HEK293 (cell line): ENCODE results near the gene AXIN1.

Experiments
- HOXC10 ChIP-seq: sonication (generic); formaldehyde crosslinking; IDR thresholded peaks from 2 replicates; pipeline ENCODE4 v1.8.1; 2023; ENCODE audit warnings: mild to moderate bottlenecking, missing genetic modification reagents
- YY1 ChIP-seq: fragments of 450-650 bp; formaldehyde crosslinking; IDR thresholded peaks from 2 replicates; pipeline ENCODE4 v1.5.1; 2018; ENCODE audit warnings: missing biosample characterization, missing genetic modification characterization
- ZBTB21 ChIP-seq: fragments of 450-650 bp; formaldehyde crosslinking; IDR thresholded peaks from 2 replicates; pipeline ENCODE4 v1.5.1; 2017; ENCODE audit warnings: missing biosample characterization, missing genetic modification characterization
- ZNF10 ChIP-seq: fragments of 450-650 bp; formaldehyde crosslinking; IDR thresholded peaks from 2 replicates; pipeline ENCODE4 v1.5.1; 2017; ENCODE audit warnings: missing biosample characterization, missing genetic modification characterization
- TF ChIP-seq, protein P1 (sequence below): fragments of 450-650 bp; formaldehyde crosslinking; IDR thresholded peaks from 2 replicates; pipeline ENCODE4 v1.5.1; 2016; ENCODE audit warnings: missing biosample characterization, missing genetic modification characterization
- TF ChIP-seq, protein P2 (sequence below): fragments of 450-650 bp; formaldehyde crosslinking; IDR thresholded peaks from 2 replicates; pipeline ENCODE4 v1.5.1; 2016; ENCODE audit warnings: missing biosample characterization, missing genetic modification characterization

DNA sequence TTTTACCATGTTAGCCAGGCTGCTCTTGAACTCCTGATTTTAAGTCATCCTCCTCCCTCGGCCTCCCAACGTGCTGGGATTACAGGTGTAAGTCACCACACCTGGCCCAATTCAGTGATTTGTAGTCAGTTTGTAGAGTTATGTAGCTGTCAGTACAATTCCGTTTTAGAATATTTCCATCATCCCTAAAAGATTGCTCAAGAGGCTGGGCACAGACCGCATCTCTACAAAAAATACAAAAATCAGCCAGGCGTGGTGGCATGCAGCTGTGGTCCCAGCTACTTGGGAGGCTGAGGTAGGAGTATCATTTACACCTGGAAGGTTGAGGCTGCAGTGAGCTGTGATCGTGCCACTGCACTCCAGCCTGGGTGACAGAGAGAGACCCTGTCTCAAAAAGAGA, 97.3 kb downstream of the AXIN1 start:
- TF ChIP-seq, protein P1, sequence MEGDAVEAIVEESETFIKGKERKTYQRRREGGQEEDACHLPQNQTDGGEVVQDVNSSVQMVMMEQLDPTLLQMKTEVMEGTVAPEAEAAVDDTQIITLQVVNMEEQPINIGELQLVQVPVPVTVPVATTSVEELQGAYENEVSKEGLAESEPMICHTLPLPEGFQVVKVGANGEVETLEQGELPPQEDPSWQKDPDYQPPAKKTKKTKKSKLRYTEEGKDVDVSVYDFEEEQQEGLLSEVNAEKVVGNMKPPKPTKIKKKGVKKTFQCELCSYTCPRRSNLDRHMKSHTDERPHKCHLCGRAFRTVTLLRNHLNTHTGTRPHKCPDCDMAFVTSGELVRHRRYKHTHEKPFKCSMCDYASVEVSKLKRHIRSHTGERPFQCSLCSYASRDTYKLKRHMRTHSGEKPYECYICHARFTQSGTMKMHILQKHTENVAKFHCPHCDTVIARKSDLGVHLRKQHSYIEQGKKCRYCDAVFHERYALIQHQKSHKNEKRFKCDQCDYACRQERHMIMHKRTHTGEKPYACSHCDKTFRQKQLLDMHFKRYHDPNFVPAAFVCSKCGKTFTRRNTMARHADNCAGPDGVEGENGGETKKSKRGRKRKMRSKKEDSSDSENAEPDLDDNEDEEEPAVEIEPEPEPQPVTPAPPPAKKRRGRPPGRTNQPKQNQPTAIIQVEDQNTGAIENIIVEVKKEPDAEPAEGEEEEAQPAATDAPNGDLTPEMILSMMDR = no peak
- no peak for TF ChIP-seq ZNF10 (tag by site-specific recombination)
- TF ChIP-seq, protein P2, sequence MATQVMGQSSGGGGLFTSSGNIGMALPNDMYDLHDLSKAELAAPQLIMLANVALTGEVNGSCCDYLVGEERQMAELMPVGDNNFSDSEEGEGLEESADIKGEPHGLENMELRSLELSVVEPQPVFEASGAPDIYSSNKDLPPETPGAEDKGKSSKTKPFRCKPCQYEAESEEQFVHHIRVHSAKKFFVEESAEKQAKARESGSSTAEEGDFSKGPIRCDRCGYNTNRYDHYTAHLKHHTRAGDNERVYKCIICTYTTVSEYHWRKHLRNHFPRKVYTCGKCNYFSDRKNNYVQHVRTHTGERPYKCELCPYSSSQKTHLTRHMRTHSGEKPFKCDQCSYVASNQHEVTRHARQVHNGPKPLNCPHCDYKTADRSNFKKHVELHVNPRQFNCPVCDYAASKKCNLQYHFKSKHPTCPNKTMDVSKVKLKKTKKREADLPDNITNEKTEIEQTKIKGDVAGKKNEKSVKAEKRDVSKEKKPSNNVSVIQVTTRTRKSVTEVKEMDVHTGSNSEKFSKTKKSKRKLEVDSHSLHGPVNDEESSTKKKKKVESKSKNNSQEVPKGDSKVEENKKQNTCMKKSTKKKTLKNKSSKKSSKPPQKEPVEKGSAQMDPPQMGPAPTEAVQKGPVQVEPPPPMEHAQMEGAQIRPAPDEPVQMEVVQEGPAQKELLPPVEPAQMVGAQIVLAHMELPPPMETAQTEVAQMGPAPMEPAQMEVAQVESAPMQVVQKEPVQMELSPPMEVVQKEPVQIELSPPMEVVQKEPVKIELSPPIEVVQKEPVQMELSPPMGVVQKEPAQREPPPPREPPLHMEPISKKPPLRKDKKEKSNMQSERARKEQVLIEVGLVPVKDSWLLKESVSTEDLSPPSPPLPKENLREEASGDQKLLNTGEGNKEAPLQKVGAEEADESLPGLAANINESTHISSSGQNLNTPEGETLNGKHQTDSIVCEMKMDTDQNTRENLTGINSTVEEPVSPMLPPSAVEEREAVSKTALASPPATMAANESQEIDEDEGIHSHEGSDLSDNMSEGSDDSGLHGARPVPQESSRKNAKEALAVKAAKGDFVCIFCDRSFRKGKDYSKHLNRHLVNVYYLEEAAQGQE = no peak
- TF ChIP-seq ZBTB21 = no peak
- no peak for TF ChIP-seq YY1
- TF ChIP-seq HOXC10 = no peak
